ENCODE data around the gene KIF9. TPM values are rescaled to one million over a fixed set of nuclear protein-coding genes. Genes with fewer than 3 reads are reported as not detected.

The KIF9 gene
- total RNA-seq, 4 donors from 2014 or later: 6.1 to 14.7 (median 12.0) TPM

DNA sequence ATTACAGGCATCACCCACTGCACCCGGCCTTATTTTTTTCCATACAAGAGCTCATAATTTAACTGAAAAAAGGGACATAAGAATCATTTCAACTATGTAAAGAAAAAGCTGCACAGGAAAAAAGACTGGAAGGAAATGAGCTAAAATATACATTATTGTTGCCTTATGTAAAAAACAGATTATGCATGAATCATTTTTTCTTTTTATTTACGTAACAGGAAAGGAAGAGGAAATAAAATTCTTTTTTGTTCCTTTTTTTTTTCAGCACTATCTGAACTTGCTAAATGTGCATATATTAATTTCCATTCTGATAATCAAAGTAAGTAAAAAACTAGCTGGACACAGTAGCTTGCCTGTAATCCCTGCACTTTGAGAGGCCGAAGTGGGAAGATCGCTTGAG lies 12.1 kb downstream of the KIF9 start:
- intact Hi-C loops (cut with DNase I; ENCODE audit: low total_unique reads): no loop called here
- DNase-seq (ENCODE audit: low spot score in 2 of 2): no peak
- TF ChIP-seq POLR2A (IDR thresholded peaks at IDR 0.05) (no peak), CTCF (IDR thresholded peaks at IDR 0.05) (no peak)
- WGBS, 2 donors: 93% methylated on average over 4 of the region's 4 CpGs
- H3K4me3 ChIP-seq (ENCODE audit: low read depth, poor library complexity, severe bottlenecking): no peak overlapping the region

DNA sequence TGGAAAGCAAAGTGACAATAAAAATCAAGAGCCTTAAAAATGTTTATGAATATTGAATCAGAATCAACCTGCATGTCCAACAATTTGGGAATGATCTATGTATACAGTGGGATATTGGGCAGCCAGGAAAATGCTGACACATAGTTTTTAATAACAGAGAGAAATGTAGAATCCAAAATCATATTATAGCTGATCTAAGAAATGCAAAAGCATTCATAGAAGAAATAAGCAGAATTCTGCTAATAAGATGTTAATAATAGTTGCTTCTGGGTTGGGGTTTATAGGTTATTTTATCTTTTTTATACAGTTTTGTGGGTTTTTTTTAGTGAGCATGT lies 15.1 kb downstream of the KIF9 start:
- no peak overlapping the region for H3K4me3 ChIP-seq (ENCODE audit: low read depth, poor library complexity, severe bottlenecking)
- DNase-seq (ENCODE audit: low spot score in 2 of 2): no peak
- TF ChIP-seq CTCF (IDR thresholded peaks at IDR 0.05) (no peak), POLR2A (IDR thresholded peaks at IDR 0.05) (no peak)
- intact Hi-C loops (cut with DNase I; ENCODE audit: low total_unique reads): no loop called here

GRCh38 chr3:47266709-47267489 lies 15.7 kb downstream of the KIF9 start:
- intact Hi-C loops (cut with DNase I; ENCODE audit: low total_unique reads): no loop called here
- DNase-seq (ENCODE audit: low spot score in 2 of 2): peak; percentile 75 to 94
- no peak for TF ChIP-seq POLR2A (IDR thresholded peaks at IDR 0.05)
- no peak for TF ChIP-seq CTCF (IDR thresholded peaks at IDR 0.05)
- 52 to 62% methylated on average over 11 of the region's 11 CpGs for WGBS, 2 donors
- no peak overlapping the region for H3K4me3 ChIP-seq (ENCODE audit: low read depth, poor library complexity, severe bottlenecking)

DNA sequence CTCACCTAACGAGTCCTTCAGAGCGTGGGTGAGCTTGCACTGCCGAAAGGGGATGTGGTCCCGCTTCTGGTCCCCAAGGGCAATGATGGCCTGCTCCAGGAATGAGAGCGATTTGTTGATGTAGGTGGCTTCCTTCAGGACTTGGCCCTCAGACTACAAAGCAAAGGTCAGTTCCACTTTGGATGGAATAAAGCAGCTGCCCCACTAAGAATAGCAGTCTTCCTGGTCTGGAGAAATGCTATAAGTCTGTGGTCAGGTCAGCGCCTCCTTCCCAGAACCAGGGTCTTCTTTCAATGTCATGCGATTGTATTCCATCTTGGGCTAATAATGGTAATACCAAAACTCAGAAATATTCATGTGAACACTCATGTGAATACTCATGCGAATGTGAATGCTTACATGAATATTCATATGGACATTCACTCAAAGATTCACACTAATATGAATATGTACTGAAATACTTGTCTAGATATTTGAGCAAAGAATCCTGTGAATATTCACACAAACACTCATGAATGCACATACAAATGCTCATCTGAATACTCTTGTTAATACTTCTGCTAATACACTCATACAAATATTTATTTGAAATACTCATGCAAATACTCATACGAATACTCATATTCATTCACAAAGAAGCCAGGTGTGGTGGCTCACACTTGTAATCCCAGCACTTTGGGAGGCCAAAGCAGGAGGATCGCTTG lies 16.7 kb downstream of the KIF9 start:
- TF ChIP-seq POLR2A (IDR thresholded peaks at IDR 0.05) (no peak), CTCF (IDR thresholded peaks at IDR 0.05) (no peak)
- H3K4me3 ChIP-seq (ENCODE audit: low read depth, poor library complexity, severe bottlenecking): no peak overlapping the region
- DNase-seq (ENCODE audit: low spot score in 2 of 2): no peak
- WGBS, 2 donors: 95% methylated on average over 10 of the region's 10 CpGs
- intact Hi-C loops (cut with DNase I; ENCODE audit: low total_unique reads): no loop called here

DNA sequence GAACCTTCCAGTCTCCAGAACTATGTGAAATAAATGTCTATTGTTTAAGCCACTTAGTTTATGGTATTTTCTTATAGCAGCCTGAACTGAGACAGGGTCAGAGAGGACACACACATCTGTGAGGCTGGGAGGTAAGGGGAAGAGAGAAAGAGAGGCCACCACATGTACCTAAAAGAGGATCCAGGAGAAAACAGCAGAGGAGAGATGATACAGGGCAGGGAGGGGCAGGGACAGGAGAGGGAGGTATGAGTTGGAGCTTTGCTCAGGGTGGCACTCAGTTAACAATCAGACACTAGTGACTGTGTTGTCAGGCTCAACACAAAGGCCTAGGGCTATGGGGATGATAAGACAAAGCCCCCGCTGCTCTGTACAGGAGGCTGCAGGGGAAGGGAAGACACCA lies 17.6 kb downstream of the KIF9 start:
- intact Hi-C loops (cut with DNase I; ENCODE audit: low total_unique reads): no loop called here
- TF ChIP-seq CTCF (IDR thresholded peaks at IDR 0.05) (no peak), POLR2A (IDR thresholded peaks at IDR 0.05) (no peak)
- H3K4me3 ChIP-seq (ENCODE audit: low read depth, poor library complexity, severe bottlenecking): no peak overlapping the region
- no peak for DNase-seq (ENCODE audit: low spot score in 2 of 2)
- WGBS, 2 donors: 90 to 100% methylated on average over 1 of the region's 1 CpG

All from lower leg skin (tissue), 4 donors.